ENCODE measurements around the gene FARP2.
A peak's percentile ranks its signal among the peaks of the same experiment; 100 is the strongest.

FARP2 gene

DNA sequence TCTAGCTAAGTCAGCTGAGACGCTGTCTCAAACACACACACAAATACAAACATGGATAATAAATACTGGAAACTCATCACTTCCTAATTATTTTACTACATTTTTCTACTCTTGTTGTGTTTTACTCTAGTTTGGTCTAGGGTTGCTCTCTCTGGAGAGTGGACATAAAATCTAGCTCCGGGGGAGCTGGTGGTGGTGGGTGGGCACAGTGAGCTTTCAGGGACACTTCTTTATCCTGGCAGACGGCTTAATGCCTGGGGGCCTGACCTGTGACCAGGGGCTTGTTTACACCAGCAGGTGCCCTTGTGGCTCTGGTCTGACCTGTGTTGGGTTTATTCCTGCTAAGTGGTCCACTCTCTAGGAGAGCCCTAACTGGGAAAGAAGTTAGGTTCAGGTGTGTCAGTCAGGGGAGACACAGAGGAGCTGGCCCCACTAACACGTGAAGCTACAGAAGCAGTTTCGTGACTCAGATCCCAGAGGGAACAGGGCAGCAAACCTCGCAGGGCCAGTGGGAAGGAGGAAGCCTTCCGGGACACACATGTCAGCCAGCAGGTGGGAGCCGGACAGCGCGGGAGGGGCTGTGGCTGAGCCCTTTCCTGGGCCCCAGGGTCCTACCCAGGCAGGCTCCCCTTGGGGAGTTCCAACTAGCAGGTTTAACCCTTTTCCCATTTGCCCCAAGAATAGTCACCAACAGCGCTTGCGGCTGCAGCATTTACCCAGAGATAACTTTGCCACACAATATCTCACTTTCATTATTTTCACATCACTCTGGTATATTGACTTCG is 180.0 kb downstream of the FARP2 start:
- DNase-seq = no peak

DNA sequence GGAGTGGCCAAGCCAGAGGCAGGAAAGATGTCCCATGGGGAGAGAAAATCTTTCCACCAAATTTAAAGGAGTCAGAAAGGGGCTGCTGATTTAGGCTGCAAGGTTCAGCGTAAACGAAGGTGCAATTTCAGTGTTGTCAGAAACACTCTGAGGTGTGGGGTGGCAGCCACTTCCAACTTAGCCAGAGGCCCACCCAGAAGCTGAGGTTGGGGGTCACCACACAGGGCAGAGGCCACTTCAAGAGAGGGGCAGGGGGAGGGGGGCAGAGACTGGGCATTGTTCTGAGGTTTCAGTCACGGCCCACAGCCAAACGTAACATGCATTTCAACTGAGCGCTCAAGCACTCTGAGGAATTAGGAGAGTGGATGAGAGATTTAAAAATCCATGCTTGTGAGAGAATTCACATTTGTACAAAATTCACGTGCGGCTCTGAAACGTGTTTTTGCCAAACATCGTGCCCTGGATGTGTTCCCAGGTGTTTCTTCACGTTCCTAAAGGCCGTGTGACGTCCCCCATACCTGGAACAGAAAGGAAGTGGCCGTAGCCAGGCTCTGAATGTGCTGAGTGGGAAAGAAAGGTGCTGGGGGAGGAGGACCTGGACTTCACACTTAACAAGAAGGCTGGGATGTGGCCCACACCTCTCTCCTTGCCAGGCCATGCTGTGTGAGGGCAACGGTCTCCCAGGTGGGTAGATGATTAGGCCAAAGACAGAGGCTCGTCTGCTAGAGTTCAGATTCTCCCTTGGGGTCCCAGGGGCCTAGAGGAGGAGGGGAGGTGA is 182.9 kb downstream of the FARP2 start:
- no peak for DNase-seq

GRCh38 chr2:241539616-241540374 is 183.7 kb downstream of the FARP2 start:
- DNase-seq = no peak

GRCh38 chr2:241540401-241540770 is 184.3 kb downstream of the FARP2 start:
- no peak for DNase-seq

- peak; percentile 62 for DNase-seq
Measured at GRCh38 chr2:241540771-241541561, 184.9 kb downstream of the FARP2 start.

- no peak for DNase-seq
Measured at GRCh38 chr2:241541564-241542277, 185.6 kb downstream of the FARP2 start.

DNA sequence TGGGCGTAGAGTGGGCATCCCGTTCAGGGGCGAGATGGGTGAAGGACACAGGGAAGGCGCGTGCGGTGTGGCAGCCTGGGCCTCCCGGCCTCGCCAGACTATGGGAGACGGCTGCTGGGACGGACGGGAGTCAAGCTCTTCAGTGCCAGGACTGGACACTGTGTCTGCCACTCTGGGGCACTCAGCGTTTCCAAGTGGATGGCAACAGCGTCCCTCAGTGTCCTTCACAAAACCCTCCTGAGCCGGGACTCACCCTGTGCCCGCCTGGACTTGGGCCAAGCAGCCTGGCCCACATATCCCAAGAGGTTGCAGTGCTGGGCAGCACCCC is 186.2 kb downstream of the FARP2 start:
- DNase-seq = no peak

All from T1000 (cell line).